ENCODE data around the gene PREX1.

Gene PREX1

GRCh38 chr20:48668451-48668946, 159.3 kb downstream of the PREX1 start:
- in situ Hi-C loops (cut with MboI; ENCODE audit: low sequenced_read_pairs), result no loop called here

DNA sequence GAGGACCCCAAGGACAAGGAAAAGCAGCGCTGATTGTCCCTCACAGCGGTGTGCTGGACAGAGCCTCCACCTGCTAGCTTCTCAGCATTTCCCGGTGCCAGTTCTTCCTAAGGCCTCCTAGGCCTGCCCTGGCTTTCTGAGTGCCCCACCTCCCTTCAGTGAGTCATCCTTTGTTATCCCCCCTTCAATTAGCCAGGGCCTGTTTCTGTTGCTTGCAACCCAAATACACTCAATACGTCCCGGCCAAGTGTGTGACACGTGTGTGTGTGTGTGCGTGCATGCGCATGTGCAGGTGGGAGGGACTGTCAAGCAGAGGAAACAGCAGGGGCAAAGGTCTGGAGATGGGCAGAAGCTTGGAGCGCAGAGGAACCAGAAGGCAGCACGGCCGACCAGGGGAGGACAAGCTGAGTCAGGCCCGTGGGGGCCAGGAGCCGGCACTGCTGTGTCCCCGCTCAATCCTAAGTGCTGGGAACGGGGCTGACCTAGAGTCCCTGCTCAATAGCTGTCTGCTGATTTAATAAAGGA, 159.8 kb downstream of the PREX1 start:
- in situ Hi-C loops (cut with MboI; ENCODE audit: low sequenced_read_pairs), result no loop called here

DNA sequence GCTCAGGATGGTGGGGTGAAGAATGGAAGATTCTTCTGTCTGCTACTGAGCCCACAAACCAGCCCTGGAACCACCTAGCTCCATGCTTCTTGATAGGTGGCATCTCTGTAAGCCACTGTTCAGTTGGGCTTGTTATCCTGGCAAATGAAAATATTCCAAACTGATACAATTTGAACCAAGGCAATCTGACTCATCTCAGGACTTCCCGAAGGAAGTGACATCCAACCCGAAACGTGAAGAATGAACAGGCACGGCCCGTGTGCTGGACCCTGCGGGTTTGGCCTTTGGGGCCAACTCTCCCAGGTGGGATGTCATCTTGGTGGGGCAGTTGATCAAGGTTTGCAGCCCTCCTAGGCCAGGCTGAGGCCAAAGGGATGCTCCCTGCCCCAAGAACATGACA, 160.3 kb downstream of the PREX1 start:
- in situ Hi-C loops (cut with MboI; ENCODE audit: low sequenced_read_pairs), result no loop called here

DNA sequence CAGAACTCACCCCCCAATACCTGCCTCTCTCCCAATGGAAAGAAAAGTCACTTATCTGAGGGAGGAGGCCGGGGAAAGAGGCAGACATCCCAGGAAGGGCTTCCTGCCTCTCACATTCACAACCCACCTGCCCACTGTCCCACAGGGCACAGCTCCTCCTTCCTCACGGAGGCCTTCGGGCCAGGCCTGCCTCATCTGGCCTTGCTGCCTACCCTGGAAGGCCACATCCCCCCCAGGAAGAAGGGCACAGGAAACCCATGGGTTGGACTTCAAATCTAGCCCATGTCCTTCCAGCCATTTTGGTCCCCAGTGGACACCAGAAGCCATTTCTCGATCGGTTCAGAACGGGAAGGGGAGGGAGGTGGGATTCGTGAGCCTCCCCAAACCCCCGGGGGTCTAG, 162.0 kb downstream of the PREX1 start:
- in situ Hi-C loops (cut with MboI; ENCODE audit: low sequenced_read_pairs), result no loop called here

- in situ Hi-C loops (cut with MboI; ENCODE audit: low sequenced_read_pairs), result no loop called here
Observed at GRCh38 chr20:48662711-48663110, 165.1 kb downstream of the PREX1 start.

GRCh38 chr20:48661575-48662455, 166.0 kb downstream of the PREX1 start:
- in situ Hi-C loops (cut with MboI; ENCODE audit: low sequenced_read_pairs), result no loop called here

DNA sequence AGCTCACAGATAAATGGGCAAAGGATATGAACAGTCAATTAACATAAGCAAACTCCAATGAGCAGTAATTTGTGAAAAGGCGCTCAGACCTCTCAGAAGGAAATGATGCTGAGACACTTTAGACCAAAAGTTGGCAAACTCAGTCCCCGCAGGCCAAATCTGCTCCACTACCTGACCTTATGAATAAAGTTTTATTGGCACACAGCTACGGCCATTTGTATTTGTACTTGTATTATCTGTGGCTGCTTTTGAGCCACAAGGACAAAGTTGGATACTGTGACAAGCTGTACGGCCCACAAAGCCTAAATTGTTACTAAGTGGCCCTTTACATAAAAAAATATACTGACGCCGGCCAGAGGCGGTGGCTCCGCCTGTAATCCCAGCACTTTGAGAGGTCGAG, 167.0 kb downstream of the PREX1 start:
- in situ Hi-C loops (cut with MboI; ENCODE audit: low sequenced_read_pairs), result no loop called here

DNA sequence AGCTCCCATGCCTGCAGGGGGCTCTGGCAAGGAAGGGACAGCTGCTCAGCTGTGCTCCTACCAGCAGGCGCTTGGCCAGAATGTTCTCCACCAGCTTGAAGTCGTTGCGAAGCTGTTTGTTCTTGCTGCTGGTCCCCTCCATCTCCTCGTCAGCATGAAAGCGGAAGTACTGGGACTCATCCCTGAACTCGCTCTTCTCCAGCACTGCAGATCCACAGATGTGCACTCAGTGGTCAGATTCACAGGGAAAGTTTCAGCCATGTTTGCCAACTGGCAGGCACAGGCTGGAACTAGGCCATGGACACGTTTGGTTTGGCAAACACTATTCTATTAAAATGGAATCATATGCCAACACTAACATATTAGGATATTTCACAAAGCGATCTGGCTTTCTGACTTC, 167.9 kb downstream of the PREX1 start:
- in situ Hi-C loops (cut with MboI; ENCODE audit: low sequenced_read_pairs), result loop anchor here (5.0 kb wide), 1 partner anchor 247 kb away; no protein-coding TSS in a partner anchor

DNA sequence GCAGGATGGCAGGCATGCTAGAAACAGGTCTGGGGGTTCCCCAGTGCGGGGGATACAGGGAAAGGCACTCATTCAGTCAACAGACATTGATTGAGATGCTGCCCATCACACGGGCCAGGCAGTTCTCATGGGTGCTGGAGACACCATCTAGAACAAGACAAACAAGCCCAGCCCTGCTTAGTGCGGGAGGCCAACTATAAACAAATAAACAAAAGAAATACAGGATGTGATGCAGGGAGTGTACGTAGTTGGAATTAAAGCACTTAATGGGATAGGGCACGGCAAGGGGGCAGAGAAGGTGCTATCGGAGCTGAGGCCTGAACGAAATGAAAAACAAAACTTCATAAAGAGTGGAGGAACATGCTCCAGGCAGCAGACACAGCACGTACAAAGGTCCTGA, 169.3 kb downstream of the PREX1 start:
- in situ Hi-C loops (cut with MboI; ENCODE audit: low sequenced_read_pairs), result loop anchor here (5.0 kb wide), 1 partner anchor 249 kb away; no protein-coding TSS in a partner anchor

- in situ Hi-C loops (cut with MboI; ENCODE audit: low sequenced_read_pairs), result loop anchor here (5.0 kb wide), 1 partner anchor 249 kb away; no protein-coding TSS in a partner anchor
Observed at GRCh38 chr20:48658198-48658476, 169.7 kb downstream of the PREX1 start.

- in situ Hi-C loops (cut with MboI; ENCODE audit: low sequenced_read_pairs), result loop anchor here (5.0 kb wide), 1 partner anchor 250 kb away; no protein-coding TSS in a partner anchor
Observed at GRCh38 chr20:48657426-48658197, 170.2 kb downstream of the PREX1 start.

DNA sequence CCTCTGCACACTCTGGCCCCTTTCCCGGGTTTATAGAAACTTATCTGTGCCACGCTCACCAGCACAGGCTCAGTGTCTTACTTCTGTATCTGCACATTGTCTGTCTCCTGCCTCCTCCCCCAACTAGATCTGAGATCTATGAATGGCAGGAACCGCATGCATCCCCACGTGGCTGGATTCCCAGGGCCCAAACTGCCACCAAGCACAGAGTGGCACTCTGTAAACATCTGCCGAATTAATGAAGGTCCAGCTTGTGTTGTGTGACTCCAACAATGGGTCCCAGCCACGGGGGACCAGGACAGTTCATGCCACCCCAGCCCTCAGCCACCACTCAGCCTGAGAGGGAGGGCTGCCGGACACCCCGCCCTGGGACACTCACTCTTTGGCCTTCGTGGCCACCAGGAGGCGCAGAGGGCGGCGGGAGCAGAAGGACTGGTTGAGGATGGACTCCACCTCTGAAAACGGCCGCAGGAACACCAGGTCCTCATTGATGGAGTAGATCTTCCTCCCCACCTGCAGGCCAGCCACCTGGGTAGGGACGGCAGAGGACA, 171.1 kb downstream of the PREX1 start:
- in situ Hi-C loops (cut with MboI; ENCODE audit: low sequenced_read_pairs), result loop anchor here (5.0 kb wide), 1 partner anchor 251 kb away; no protein-coding TSS in a partner anchor

DNA sequence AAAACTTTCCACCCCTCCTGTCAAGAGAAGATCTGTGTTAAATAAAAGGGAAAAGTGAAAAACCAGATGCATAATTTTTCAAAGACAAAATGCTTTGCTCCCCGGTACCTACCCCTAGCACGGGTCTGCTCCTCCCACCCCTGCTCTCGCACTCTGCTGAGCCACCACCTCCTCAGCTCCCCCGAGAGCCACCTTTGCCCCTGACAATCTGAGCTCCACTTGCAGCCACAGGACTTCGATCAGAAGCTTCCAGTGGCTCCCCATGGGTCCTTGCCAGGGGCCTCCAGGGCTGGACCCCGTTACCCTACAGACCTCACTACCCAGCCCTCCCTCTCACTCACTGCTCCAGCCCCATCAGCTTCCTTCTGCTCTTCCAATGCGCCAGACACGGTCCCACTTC, 171.7 kb downstream of the PREX1 start:
- in situ Hi-C loops (cut with MboI; ENCODE audit: low sequenced_read_pairs), result loop anchor here (5.0 kb wide), 1 partner anchor 251 kb away; no protein-coding TSS in a partner anchor

- in situ Hi-C loops (cut with MboI; ENCODE audit: low sequenced_read_pairs), result no loop called here
Observed at GRCh38 chr20:48653706-48654051, 174.1 kb downstream of the PREX1 start.

GRCh38 chr20:48652961-48653705, 174.7 kb downstream of the PREX1 start:
- in situ Hi-C loops (cut with MboI; ENCODE audit: low sequenced_read_pairs), result no loop called here

DNA sequence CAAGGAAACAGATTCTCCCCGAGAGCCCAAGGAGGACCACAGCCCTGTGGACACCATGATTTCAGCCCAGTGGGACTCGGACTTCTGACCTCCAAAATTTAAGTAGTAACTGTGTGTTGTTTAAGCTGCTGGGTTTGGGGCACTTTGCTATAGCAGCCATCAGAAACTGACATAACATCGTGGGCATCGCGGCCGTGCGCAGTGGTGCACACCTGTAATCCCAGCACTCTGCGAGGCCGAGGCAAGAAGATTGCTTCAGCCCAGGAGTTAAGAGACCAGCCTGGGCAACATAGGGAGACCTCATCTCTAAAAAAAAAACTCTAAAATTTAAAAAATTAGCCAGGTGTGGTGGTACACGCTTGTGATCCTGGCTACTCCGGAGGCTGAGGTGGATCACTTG, 175.8 kb downstream of the PREX1 start:
- in situ Hi-C loops (cut with MboI; ENCODE audit: low sequenced_read_pairs), result no loop called here

GRCh38 chr20:48651271-48651670, 176.5 kb downstream of the PREX1 start:
- in situ Hi-C loops (cut with MboI; ENCODE audit: low sequenced_read_pairs), result no loop called here

- in situ Hi-C loops (cut with MboI; ENCODE audit: low sequenced_read_pairs), result no loop called here
Observed at GRCh38 chr20:48649868-48650267, 177.9 kb downstream of the PREX1 start.

DNA sequence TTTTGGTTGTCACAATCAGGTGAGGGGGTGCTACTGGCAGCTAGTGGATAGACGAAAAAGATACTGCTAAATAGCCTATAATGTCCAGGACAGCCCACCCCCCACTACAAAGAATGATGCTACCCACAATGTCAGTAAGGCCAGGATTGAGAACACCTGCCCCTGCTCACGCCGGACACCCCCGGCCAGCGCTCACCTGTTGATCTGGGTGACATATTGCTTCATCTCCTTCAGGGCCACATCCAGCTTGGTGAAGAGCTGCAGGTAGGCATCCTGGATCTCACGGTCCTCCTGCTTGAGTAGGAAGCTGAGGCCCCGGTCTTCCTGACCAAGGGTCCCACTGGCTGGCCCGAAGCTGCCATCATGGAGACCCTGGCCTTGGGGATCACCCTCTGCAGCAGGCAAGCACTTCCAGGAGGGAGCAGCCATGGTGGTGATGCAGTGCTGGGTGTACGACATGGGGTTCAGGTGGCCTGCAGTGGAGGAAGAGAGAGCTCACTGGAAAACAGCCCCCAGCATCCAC, 178.6 kb downstream of the PREX1 start:
- in situ Hi-C loops (cut with MboI; ENCODE audit: low sequenced_read_pairs), result no loop called here

GRCh38 chr20:48648482-48649051, 179.2 kb downstream of the PREX1 start:
- in situ Hi-C loops (cut with MboI; ENCODE audit: low sequenced_read_pairs), result no loop called here
